ENCODE data around the gene GAB2. TPM values are rescaled to one million over a fixed set of nuclear protein-coding genes. Genes with fewer than 3 reads are reported as not detected.
A peak's percentile ranks its signal among the peaks of the same experiment; 100 is the strongest.

The GAB2 gene
- total RNA-seq, 6 experiments from 2014 or later = 3.8 to 10.2 (median 4.5) TPM

- no peaks in the 10 kb centered on the region for H3K36me3 ChIP-seq
- ATAC-seq = peak in 2 of 4 donors; percentile 21 to 34
- 66% methylated on average over 11 of the region's 11 CpGs for WGBS (ENCODE audit: insufficient coverage, low coverage, low lambda C conversion rate, missing lambda C conversion rate)
- H3K27ac ChIP-seq = no peak overlapping the region
- no peaks in the 10 kb centered on the region for H3K9me3 ChIP-seq
- no peak for DNase-seq
- no peaks in the 10 kb centered on the region for H3K4me1 ChIP-seq
- no peaks in the 10 kb centered on the region for H3K27me3 ChIP-seq
- TF ChIP-seq CTCF (IDR thresholded peaks at IDR 0.05) (no peak), POLR2A (IDR thresholded peaks at IDR 0.05) (no peak)
- H3K4me3 ChIP-seq = no peak overlapping the region
- intact Hi-C loops (cut with DNase I) = no loop called here
Measured at GRCh38 chr11:78427615-78428265, 10.1 kb upstream of the GAB2 start.

- Histone ChIP-seq H3K9me3 (no peaks in the 10 kb centered on the region), H3K27ac (no peak overlapping the region), H3K4me1 (no peaks in the 10 kb centered on the region), H3K27me3 (no peaks in the 10 kb centered on the region), H3K36me3 (no peaks in the 10 kb centered on the region), H3K4me3 (no peak overlapping the region)
- WGBS (ENCODE audit: insufficient coverage, low coverage, low lambda C conversion rate, missing lambda C conversion rate) = 75% methylated on average over 1 of the region's 1 CpG
- DNase-seq = no peak
- no peak for ATAC-seq
- TF ChIP-seq CTCF (IDR thresholded peaks at IDR 0.05) (no peak), POLR2A (IDR thresholded peaks at IDR 0.05) (no peak)
- intact Hi-C loops (cut with DNase I) = no loop called here
Measured at GRCh38 chr11:78426845-78427244, 9.2 kb upstream of the GAB2 start.

- Histone ChIP-seq H3K36me3 (no peaks in the 10 kb centered on the region), H3K4me1 (no peaks in the 10 kb centered on the region), H3K27me3 (no peaks in the 10 kb centered on the region), H3K9me3 (no peaks in the 10 kb centered on the region), H3K4me3 (no peak overlapping the region), H3K27ac (peak overlapping the region in 2 of 3 donors; percentile 21 to 36)
- DNase-seq (no peak), ATAC-seq (peak in 1 of 4 donors; percentile 29)
- intact Hi-C loops (cut with DNase I) = no loop called here
- 68% methylated on average over 4 of the region's 4 CpGs for WGBS (ENCODE audit: insufficient coverage, low coverage, low lambda C conversion rate, missing lambda C conversion rate)
- TF ChIP-seq CTCF (IDR thresholded peaks at IDR 0.05) = no peak
- TF ChIP-seq POLR2A (IDR thresholded peaks at IDR 0.05) = no peak
Measured at GRCh38 chr11:78425399-78426070, 7.9 kb upstream of the GAB2 start.

- ATAC-seq (peak in 3 of 4 donors; percentile 16 to 46 (median 42)), DNase-seq (no peak)
- Histone ChIP-seq H3K4me3 (no peak overlapping the region), H3K4me1 (peaks cover 0 to 8% (median 2%) of the 10 kb centered on the region in 4 donors), H3K36me3 (no peaks in the 10 kb centered on the region), H3K27ac (peak overlapping the region in 2 of 3 donors; percentile 21 to 36), H3K9me3 (no peaks in the 10 kb centered on the region), H3K27me3 (no peaks in the 10 kb centered on the region)
- intact Hi-C loops (cut with DNase I) = no loop called here
- 49% methylated on average over 7 of the region's 7 CpGs for WGBS (ENCODE audit: insufficient coverage, low coverage, low lambda C conversion rate, missing lambda C conversion rate)
- TF ChIP-seq CTCF (IDR thresholded peaks at IDR 0.05) (no peak), POLR2A (IDR thresholded peaks at IDR 0.05) (no peak)
Measured at GRCh38 chr11:78424334-78425270, 7.0 kb upstream of the GAB2 start.
